HL-60 (cell line): ENCODE results near the gene C1QL1.
A peak's percentile ranks its signal among the peaks of the same experiment; 100 is the strongest.

Experiments used
- DNase-seq, 2 experiments: peaks; one replicate each; pipeline ENCODE4 v3.0.0-alpha.2; 2010 to 2020; ENCODE audit warnings: low read depth in 1 of 2, low spot score in 1 of 2
- H3K27ac ChIP-seq: fragments of 250-450 bp; sonication (Bioruptor Pico); replicated peaks from 2 replicates; pipeline ENCODE4 v1.5.1; 2020; ENCODE audit warnings: mild to moderate bottlenecking, moderate library complexity
- H3K27me3 ChIP-seq: fragments of 250-450 bp; sonication (Bioruptor Pico); 2 replicates; pipeline ENCODE4 v1.5.1; 2021; ENCODE audit warnings: mild to moderate bottlenecking, moderate library complexity; ENCODE audit not compliant: insufficient read depth, poor library complexity, severe bottlenecking
- H3K4me3 ChIP-seq: replicated peaks from 2 replicates; pipeline ENCODE4 v1.5.1; 2011; ENCODE audit warnings: mild to moderate bottlenecking, control low read depth, low read length; ENCODE audit not compliant: insufficient read depth
- GABPA ChIP-seq: IDR thresholded peaks from 2 replicates; pipeline ENCODE4 v1.6.1; 2012; ENCODE audit warnings: low read depth
- POLR2AphosphoS5 ChIP-seq: IDR thresholded peaks from 2 replicates; pipeline ENCODE4 v1.6.1; 2012; ENCODE audit warnings: low read depth
- SPI1 ChIP-seq: IDR thresholded peaks from 2 replicates; pipeline ENCODE4 v1.6.1; 2012; ENCODE audit warnings: low read depth, mild to moderate bottlenecking, borderline replicate concordance
- TF ChIP-seq, protein P1 (sequence below): IDR thresholded peaks from 2 replicates; pipeline ENCODE4 v1.6.1; 2012; ENCODE audit warnings: low read depth; ENCODE audit not compliant: insufficient replicate concordance
- TF ChIP-seq, protein P2 (sequence below): IDR thresholded peaks from one replicate; pipeline ENCODE4 v1.5.1; 2011; ENCODE audit warnings: low read length, control low read depth, inconsistent platforms; ENCODE audit not compliant: insufficient read depth

The C1QL1 gene

DNA sequence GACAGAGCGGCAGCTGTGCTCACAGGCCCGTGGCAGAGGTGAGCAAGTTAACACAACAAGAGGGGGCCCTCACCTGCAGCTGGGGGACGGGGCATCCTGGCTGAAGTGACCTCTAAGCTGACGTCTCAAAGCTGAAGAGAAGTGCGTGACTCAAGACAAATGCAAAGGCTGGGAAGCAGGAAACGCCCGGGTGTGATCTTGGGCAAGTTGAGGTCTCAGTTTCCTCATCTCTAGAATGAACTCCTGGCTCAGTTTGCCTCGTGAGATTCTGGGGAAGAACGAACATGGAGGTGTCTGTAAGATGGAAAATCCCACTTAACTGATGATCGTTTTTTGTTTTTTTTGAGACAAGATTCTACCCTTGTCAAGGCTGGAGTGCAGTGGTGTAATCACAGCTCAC is 40.1 kb upstream of the C1QL1 start:
- Histone ChIP-seq H3K27me3 (peaks cover 2% of the 10 kb centered on the region), H3K27ac (peak overlapping the region; percentile 1; the same call in 1 of the 2 replicates), H3K4me3 (no peak overlapping the region)
- peak in 1 of 2 experiments; percentile 77 for DNase-seq
- no peak for TF ChIP-seq SPI1

DNA sequence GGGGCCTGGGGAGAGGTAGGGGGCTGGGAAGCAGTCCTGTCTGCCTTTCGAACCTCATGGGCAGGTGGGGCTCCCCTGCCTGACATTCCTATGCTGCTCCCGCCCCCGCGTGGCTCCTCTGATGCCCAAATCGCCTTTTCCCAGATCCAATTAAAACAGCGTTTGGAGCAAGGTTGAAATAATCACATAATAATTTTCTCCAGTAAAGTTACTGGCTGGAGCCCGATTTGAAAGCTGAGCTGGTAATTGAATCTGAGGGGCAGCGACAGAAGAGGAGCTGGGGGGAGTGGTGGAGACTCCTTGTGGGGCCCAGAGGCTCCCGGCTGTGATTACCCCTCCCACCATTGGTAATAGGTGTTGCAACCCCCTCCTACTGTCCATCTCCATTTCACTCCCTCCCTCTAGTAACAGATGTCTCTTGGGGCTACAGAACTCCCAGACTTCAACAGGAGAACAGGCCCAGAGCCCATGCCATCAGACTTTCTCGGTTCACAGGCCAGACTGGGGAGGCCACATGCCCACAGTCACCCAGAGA is 38.9 kb upstream of the C1QL1 start:
- TF ChIP-seq POLR2AphosphoS5: no peak
- TF ChIP-seq SPI1: no peak
- TF ChIP-seq, protein P1, sequence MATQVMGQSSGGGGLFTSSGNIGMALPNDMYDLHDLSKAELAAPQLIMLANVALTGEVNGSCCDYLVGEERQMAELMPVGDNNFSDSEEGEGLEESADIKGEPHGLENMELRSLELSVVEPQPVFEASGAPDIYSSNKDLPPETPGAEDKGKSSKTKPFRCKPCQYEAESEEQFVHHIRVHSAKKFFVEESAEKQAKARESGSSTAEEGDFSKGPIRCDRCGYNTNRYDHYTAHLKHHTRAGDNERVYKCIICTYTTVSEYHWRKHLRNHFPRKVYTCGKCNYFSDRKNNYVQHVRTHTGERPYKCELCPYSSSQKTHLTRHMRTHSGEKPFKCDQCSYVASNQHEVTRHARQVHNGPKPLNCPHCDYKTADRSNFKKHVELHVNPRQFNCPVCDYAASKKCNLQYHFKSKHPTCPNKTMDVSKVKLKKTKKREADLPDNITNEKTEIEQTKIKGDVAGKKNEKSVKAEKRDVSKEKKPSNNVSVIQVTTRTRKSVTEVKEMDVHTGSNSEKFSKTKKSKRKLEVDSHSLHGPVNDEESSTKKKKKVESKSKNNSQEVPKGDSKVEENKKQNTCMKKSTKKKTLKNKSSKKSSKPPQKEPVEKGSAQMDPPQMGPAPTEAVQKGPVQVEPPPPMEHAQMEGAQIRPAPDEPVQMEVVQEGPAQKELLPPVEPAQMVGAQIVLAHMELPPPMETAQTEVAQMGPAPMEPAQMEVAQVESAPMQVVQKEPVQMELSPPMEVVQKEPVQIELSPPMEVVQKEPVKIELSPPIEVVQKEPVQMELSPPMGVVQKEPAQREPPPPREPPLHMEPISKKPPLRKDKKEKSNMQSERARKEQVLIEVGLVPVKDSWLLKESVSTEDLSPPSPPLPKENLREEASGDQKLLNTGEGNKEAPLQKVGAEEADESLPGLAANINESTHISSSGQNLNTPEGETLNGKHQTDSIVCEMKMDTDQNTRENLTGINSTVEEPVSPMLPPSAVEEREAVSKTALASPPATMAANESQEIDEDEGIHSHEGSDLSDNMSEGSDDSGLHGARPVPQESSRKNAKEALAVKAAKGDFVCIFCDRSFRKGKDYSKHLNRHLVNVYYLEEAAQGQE: no peak
- TF ChIP-seq, protein P2, sequence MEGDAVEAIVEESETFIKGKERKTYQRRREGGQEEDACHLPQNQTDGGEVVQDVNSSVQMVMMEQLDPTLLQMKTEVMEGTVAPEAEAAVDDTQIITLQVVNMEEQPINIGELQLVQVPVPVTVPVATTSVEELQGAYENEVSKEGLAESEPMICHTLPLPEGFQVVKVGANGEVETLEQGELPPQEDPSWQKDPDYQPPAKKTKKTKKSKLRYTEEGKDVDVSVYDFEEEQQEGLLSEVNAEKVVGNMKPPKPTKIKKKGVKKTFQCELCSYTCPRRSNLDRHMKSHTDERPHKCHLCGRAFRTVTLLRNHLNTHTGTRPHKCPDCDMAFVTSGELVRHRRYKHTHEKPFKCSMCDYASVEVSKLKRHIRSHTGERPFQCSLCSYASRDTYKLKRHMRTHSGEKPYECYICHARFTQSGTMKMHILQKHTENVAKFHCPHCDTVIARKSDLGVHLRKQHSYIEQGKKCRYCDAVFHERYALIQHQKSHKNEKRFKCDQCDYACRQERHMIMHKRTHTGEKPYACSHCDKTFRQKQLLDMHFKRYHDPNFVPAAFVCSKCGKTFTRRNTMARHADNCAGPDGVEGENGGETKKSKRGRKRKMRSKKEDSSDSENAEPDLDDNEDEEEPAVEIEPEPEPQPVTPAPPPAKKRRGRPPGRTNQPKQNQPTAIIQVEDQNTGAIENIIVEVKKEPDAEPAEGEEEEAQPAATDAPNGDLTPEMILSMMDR: no peak
- TF ChIP-seq GABPA: no peak
- Histone ChIP-seq H3K4me3 (no peak overlapping the region), H3K27me3 (peaks cover 2% of the 10 kb centered on the region), H3K27ac (no peak overlapping the region)
- DNase-seq: no peak

DNA sequence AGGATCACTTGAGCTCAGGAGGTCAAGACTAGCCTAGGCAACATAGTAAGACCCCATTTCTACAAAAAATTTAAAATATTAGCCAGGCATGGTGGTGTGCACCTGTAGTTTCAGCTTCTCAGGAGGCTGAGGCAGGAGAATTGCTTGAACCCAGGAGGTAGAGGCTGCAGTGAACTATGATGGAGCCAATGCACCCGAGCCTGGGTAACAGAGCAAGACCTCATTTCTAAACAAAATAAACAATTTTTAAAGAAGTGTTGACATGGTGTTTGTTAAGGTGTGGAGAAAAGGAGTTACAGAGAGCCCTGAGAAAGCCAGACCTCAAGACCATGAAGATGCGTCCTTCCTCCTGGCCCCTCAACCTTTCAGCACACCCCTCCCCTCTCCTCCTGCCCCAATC is 37.6 kb upstream of the C1QL1 start:
- no peak overlapping the region for H3K27ac ChIP-seq
- peaks cover 2% of the 10 kb centered on the region for H3K27me3 ChIP-seq
- no peak overlapping the region for H3K4me3 ChIP-seq
- no peak for TF ChIP-seq SPI1
- no peak for TF ChIP-seq POLR2AphosphoS5
- no peak for TF ChIP-seq GABPA
- TF ChIP-seq, protein P1: no peak
- TF ChIP-seq, protein P2: no peak
- no peak for DNase-seq

DNA sequence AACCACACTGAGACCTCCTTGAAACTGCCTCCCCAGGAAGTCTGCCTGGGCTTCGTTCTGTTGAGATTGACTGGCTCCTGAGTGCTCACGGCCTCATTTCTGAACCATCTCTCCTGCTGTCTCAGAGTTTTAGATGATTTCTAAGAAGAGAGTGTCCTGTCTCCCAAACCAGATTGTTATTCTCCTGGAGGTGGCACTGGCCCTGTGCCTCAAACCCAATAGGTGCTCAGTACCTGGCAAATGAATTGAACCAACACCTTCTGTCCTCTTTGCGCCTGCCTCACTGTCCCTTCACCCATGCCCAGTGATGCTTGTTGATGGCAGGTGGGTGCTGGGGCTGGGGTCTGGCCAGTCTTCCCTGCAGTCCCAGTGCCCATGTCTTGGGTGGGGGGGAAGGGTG is 36.3 kb upstream of the C1QL1 start:
- DNase-seq: no peak
- Histone ChIP-seq H3K27me3 (peaks cover 2% of the 10 kb centered on the region), H3K27ac (no peak overlapping the region), H3K4me3 (no peak overlapping the region)
- TF ChIP-seq, protein P1: no peak
- TF ChIP-seq GABPA: no peak
- TF ChIP-seq, protein P2: no peak
- no peak for TF ChIP-seq POLR2AphosphoS5
- TF ChIP-seq SPI1: no peak
